ENCODE results near the gene ANKRD24.

GRCh38 chr19:4198467-4199126 is 16.1 kb downstream of the ANKRD24 start:
- TF ChIP-seq CTCF (conservative IDR thresholded peaks at IDR 0.05; ENCODE audit: low read depth, low read length), result no peak
- TF ChIP-seq EZH2 (IDR thresholded peaks at IDR 0.05; ENCODE audit: low read length, unreplicated experiment), result no peak
- TF ChIP-seq EZH2phosphoT487 (IDR thresholded peaks at IDR 0.05; ENCODE audit: borderline replicate concordance, low read length), result no peak
